Activated gamma-delta T cell treated with Interleukin-2 at 50 U/mL for 16 hours (primary cell): ENCODE results near the gene HSPA4L.

Experiments used
- DNase-seq: peaks from one replicate; pipeline ENCODE4 v3.0.0-alpha.2; 2020

Gene HSPA4L

DNA sequence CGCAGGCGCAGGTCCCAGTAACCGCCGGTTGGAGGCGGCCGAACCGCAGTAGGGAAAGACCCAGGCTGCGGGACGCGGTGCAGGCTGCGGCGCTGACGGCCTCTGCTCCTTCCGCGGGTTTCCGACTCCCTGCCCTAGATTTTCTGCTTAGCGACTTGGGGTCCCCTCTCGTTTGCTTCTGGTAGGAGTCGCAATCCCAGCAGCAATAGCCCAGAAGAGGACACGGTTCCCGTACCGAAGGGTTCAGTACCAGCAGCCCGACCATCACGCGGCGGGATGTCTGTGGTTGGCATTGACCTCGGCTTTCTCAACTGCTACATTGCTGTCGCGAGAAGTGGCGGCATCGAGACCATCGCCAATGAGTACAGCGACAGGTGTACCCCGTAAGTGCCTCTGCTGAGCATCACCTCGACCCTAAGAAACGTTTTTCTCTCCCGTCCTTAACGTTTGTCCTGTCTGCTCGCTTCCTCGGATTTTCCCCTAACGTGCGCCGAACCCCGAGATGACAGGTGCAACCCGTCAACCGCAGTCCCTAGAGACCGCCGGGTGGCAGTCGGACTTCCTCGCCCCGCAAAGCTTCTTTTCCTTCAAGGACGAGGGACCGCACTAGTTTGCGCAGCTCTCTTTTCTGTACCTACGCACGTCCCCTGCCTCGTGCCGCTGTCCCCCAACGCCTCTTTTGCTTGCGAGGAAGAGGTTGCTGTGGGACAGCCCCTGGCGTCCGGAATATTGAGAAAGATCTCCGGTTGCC is at the start of gene HSPA4L:
Gene HSPA4L, plus strand, starts transcription at position 48 of the 751 bp plus-strand sequence. Its CDS starts 229 bp downstream, at position 277.
- no peak for DNase-seq

DNA sequence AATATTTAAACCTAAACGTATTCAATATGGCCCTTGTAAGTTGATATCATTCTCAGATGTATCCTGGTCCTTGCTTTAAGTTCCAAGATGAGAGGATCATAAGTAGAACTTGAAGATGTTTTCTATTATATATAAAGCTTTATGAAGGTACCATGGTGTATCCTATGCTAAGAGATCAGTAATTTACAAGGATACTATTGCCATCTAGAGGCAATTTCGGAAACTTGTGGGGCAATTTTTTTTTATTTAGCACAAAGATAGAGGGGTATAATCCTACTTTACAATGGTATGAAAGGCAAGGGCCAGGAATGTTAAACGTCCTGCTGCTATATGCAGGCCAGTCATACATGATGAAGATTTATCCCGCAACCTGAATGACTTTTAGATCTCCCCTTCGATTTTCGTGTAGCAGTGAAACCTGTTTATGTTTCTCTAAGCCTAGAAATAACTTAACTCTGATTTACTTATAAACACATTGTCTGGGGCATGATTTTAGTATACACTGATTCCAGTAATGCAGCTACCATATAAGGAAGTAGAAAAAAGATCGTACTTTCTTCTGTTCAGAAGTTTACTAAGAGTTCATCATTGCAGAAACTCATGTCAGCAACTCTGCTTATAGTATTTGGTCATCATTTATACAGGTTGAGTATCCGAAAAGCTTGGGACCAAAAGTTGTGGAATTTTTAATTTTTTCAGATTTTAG is 49.3 kb upstream of the HSPA4L start:
- DNase-seq: no peak

DNA sequence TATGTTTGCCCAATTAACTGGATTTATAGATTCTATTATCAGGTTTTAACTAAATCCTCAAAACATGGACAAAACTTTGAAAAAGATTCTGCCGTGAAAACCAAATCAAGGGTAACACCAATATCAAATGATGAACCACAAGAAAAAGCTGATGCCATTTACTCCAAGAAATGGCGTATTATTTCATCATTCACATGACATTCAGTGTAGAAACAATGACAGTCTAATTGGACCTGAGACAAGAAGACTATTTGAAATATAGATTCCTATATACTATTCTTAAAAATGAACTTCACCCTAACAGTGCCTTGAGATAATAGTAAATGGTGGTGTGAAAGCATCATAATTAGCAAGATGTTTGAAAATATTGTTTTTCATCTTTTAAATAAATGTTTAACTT is 47.1 kb upstream of the HSPA4L start:
- no peak for DNase-seq

GRCh38 chr4:127737295-127737694 is 44.8 kb upstream of the HSPA4L start:
- no peak for DNase-seq

GRCh38 chr4:127741247-127741646 is 40.9 kb upstream of the HSPA4L start:
- DNase-seq: no peak

GRCh38 chr4:127747883-127748282 is 34.2 kb upstream of the HSPA4L start:
- no peak for DNase-seq

- DNase-seq: no peak
These were observed 33.2 kb upstream of the HSPA4L start for GRCh38 chr4:127748957-127749356.

- DNase-seq: no peak
These were observed 25.2 kb upstream of the HSPA4L start for GRCh38 chr4:127756906-127757305.

- DNase-seq: no peak
These were observed 22.8 kb upstream of the HSPA4L start for GRCh38 chr4:127759228-127759820.

GRCh38 chr4:127759893-127760292 is 22.2 kb upstream of the HSPA4L start:
- no peak for DNase-seq

DNA sequence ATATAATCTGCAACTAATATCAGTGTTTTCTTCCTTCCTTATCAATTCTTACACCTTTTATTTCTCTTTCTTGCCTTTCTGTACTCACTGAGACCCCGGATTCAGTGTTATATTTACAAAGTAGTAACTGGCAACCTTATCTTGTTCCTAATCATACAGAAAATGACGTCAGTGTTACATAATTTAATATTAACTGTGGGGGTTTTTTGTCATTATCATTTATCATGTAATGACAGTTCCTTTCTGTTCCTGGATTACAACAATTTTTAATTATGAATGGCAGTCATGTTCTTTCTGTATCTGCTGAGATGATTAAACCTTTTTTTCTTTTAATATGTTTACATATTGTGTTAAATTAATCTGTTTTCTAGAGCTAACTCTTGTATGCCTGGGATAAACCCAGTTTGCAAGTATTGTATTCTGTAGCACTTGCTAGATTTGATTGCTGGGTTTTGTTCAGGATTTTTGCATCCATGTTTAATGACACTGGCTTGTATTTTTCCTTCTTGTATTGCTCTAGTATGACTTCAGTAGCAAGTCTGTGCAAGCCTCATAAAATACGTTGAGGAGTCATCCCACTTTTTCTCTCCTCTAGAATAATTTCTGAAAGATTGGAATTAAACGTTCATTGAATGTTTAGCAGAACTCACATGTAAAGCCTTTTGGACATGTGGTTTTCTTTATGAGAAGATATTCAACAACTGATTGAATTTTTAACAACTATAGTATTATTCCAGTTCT is 10.4 kb upstream of the HSPA4L start:
- DNase-seq: no peak

DNA sequence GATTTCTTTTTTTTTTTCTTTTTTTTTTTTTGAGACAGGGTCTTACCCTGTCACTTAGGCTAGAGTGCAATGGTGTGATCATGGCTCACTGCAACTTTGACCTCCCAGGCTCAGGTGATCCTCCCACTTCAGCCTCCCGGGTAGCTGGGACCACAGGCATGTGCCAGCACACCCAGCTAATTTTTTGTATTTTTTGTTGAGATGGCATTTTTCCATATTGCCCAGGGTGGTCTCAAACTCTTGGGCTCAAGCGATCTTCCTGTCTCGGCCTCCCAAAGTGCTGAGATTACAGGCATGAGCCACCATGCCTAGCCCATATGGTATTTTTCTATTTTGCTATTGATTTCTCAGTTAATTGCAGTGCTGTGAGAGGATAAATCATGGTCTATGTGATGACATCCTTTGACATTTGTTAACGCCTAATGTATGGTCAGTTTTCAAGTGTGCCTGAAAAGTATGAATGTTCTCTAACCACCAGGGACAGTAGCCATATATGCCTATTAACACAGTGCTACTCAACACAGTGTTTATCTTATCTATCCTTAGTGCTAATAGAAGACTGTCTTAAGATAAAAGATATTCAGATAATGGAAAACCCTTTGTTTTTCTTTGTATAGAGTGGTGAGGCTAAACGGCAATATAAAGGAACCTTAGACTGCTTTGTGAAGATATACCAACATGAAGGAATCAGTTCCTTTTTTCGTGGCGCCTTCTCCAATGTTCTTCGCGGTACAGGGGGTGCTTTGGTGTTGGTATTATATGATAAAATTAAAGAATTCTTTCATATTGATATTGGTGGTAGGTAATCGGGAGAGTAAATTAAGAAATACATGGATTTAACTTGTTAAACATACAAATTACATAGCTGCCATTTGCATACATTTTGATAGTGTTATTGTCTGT is 9.1 kb upstream of the HSPA4L start:
- DNase-seq: no peak

- no peak for DNase-seq
These were observed 6.3 kb upstream of the HSPA4L start for GRCh38 chr4:127775843-127776242.

DNA sequence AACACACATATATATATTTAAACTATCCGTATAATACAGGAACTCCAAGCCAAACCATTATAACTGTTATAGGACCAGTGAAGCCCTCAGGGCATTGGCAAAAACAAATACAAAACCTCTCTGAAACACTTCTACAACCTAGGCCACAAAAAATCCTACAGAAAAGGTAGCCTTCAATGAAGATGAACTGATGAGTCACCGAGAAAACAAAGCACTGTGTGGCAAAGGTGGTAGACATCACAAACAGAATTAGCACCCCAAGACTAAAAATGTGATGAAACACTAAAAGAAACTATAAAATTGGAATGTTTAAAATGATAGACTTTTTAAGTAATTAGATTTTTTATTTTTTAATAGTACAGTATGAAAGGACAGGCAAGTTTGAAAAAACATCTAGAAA is 5.5 kb upstream of the HSPA4L start:
- DNase-seq: no peak

GRCh38 chr4:127777487-127777886 is 4.6 kb upstream of the HSPA4L start:
- DNase-seq: no peak

DNA sequence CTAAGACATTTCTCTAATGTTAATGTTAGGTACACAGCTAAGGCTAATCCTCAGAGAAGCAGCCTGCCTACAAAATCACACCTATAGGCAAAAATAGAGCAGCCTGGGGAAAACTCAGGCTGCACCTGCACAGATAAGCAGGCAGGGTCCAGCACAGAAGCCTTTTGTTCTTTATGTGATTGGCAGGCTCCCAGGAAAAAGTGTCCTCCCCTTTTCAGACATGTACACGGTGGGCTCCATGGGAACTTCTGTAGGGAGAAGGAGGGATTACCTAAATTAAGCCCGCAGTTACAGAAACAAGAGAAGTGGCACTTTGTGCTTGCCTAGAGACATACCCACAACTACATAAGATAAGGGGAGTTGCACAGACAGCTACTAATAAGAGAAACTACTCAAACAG is 4.0 kb upstream of the HSPA4L start:
- no peak for DNase-seq

DNA sequence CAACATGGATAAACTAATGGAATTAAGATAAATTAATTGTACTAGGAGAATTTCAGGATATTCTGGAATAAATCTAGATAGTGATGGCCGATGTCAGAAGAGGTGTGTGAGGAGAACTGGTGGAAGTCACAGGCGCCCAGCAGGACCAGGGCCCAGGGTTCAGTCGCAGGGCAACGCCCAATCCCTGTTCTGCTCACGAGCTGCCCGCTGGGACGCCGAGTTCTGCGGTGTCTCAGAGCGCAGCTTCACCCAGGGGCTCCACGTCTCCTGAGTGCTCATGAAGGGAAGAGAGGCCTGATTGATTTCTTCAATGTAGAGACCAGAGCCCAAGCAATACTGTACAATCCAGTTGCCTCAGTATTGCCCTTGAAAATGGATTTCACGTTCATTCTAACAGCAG is 1.5 kb upstream of the HSPA4L start:
- no peak for DNase-seq

DNA sequence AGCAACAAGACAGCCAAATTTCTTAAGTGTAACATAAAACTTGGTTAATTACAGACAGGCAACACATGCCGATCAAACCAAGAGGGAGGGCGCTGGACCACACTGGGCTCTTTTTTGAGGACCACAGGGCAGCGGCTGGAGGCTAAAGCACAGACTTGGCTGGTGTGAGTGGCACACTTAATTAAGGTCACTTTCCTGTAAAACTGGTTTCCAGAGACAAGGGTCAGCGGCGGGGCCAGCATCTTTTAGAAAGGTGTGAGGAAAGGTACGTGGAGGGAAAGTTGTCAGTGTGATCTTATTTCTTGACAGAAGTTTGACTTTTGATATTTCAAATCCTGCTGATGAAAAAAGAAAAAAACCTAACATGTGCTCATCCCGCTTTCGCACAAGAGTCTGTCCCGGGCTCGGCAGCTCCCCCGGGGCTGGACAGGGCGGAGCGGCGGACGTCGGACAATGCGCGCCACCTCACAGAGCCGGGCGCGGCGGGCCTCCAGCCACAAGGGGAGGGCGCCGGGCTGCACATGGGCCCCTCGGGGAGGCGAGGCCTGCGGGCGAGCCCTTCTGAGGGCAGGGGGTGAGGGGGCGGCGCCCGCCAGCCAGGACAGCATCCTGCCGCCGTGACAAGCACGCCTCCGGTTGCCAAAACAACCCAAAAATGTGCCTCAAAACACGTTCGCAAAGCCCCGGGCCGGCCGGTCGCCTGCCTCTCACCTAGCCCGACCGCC is 660 bp upstream of the HSPA4L start:
- DNase-seq: no peak

GRCh38 chr4:127782025-127782274 is 172 bp upstream of the HSPA4L start:
- no peak for DNase-seq

DNA sequence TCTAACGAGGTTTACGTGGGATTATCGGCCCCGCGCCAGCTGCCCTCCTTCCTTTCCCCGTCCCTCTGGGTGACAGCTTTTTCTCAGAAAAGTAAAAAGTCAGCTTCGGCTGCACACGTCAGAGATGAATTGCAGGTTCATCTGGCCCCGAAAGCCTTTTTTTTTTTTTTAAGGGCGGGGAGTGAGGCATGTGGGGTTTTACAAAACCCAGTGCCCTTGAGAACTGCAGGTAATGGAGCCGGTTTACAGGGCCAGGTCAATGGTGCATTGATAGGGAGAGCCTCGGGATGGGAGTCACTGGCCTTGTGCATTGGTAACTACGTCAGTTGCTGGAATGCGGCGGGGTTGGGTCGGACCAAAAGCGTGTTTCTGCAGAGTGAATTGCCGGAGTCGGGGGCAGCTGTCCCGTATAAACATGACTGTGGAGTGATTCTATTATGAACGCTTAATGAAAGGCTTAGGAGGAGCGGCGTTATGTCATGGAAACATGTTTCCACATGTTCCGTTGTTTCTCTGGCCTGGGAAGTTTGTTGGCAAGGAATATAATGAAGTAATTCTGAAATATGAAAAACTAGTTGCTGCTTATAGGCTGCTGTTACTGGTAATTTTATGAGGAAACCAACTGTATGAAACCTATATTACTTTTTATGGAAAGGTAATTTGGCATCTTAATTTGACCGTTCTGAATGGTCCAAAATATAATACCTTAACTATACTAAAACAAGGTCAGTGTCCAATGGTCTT is 1.1 kb downstream of the HSPA4L start:
- DNase-seq: no peak
